Endometrial microvascular endothelial cells (primary cell): Measurements from ENCODE around the gene CUL5. TPM values are rescaled to one million over a fixed set of nuclear protein-coding genes. Genes with fewer than 3 reads are reported as not detected.

ENCODE experiments used
- in situ Hi-C: cut with HindIII; loops from 2 replicates; pipeline ENCODE4 v1.10.0; 2017; ENCODE audit warnings: low sequenced_read_pairs, low pct_unique_long_range_greater_than_20kb; ENCODE audit errors: inconsistent ontology term
- total RNA-seq: library from RNA; depleted of rRNA; stranded (reverse); fragments of >200 nt; gene quantifications from one replicate; pipeline ENCODE4 v1.2.3, GENCODE V29; 2015; ENCODE audit errors: inconsistent ontology term

CUL5 gene
- 23.5 TPM for total RNA-seq

GRCh38 chr11:108008656-108009496 is at the start of gene CUL5:
TSS of gene CUL5 (plus strand) at chr11:108008898. CDS start at chr11:108009349, 451 bp downstream.
- in situ Hi-C loops = no loop called here

GRCh38 chr11:107961480-107961879 is 47.2 kb upstream of the CUL5 start:
- in situ Hi-C loops = no loop called here

GRCh38 chr11:107962181-107962580 is 46.5 kb upstream of the CUL5 start:
- in situ Hi-C loops = no loop called here

GRCh38 chr11:107963091-107963490 is 45.6 kb upstream of the CUL5 start:
- in situ Hi-C loops = no loop called here

GRCh38 chr11:107969219-107969618 is 39.5 kb upstream of the CUL5 start:
- in situ Hi-C loops = no loop called here

GRCh38 chr11:107970049-107970448 is 38.6 kb upstream of the CUL5 start:
- in situ Hi-C loops = no loop called here

GRCh38 chr11:107973641-107974040 is 35.1 kb upstream of the CUL5 start:
- in situ Hi-C loops = no loop called here

GRCh38 chr11:107988397-107989158 is 20.1 kb upstream of the CUL5 start:
- in situ Hi-C loops = no loop called here

- in situ Hi-C loops = no loop called here
Measured at GRCh38 chr11:107991868-107992414, 16.8 kb upstream of the CUL5 start.

- in situ Hi-C loops = no loop called here
Measured at GRCh38 chr11:107996006-107996776, 12.5 kb upstream of the CUL5 start.

- in situ Hi-C loops = no loop called here
Measured at GRCh38 chr11:107998761-107999160, 9.9 kb upstream of the CUL5 start.

- in situ Hi-C loops = no loop called here
Measured at GRCh38 chr11:107999759-108000455, 8.8 kb upstream of the CUL5 start.

GRCh38 chr11:108002476-108002875 is 6.2 kb upstream of the CUL5 start:
- in situ Hi-C loops = no loop called here

- in situ Hi-C loops = no loop called here
Measured at GRCh38 chr11:108003623-108004022, 5.1 kb upstream of the CUL5 start.

- in situ Hi-C loops = no loop called here
Measured at GRCh38 chr11:108007819-108008218, 879 bp upstream of the CUL5 start.

GRCh38 chr11:108009497-108010370 is 1.0 kb downstream of the CUL5 start:
- in situ Hi-C loops = no loop called here

GRCh38 chr11:108012139-108012725 is 3.5 kb downstream of the CUL5 start:
- in situ Hi-C loops = no loop called here
